CD4-positive, CD25-positive, alpha-beta regulatory T cell (primary cell): ENCODE results near the gene GSDMA. TPM values are rescaled to one million over a fixed set of nuclear protein-coding genes. Genes with fewer than 3 reads are reported as not detected.
A peak's percentile ranks its signal among the peaks of the same experiment; 100 is the strongest.

ENCODE experiments used
- ATAC-seq, 2 donors: fragments of 150-1000 bp; cut with Tn5 transposase; one replicate each; pipeline ENCODE4 v1.10.0; 2021; ENCODE audit warnings: low read depth in 2 of 2, moderate number of reproducible peaks in 2 of 2, moderate library complexity in 1 of 2
- DNase-seq, 3 donors: peaks; one replicate each; pipeline versions ENCODE4 v3.0.0 to v3.0.0-alpha.2; 2012 to 2022; ENCODE audit warnings: mixed read lengths in 1 of 3
- H3K27ac ChIP-seq: one replicate; pipeline ENCODE4 v1.7.0; 2013; ENCODE audit warnings: mild to moderate bottlenecking, low read length; ENCODE audit not compliant: insufficient read depth, poor library complexity, severe bottlenecking
- H3K27me3 ChIP-seq: one replicate; pipeline ENCODE4 v1.7.0; 2013; ENCODE audit warnings: low read length; ENCODE audit not compliant: control insufficient read depth, insufficient read depth
- H3K36me3 ChIP-seq: one replicate; pipeline ENCODE4 v1.7.0; 2013; ENCODE audit warnings: mild to moderate bottlenecking, low read length, moderate library complexity; ENCODE audit not compliant: control insufficient read depth, insufficient read depth
- H3K4me1 ChIP-seq: 2 replicates; pipeline ENCODE4 v1.7.0; 2013; ENCODE audit warnings: mild to moderate bottlenecking, low read length; ENCODE audit not compliant: insufficient read depth, control insufficient read depth, poor library complexity, severe bottlenecking
- H3K4me3 ChIP-seq: one replicate; pipeline ENCODE4 v1.7.0; 2013; ENCODE audit warnings: low read depth, mild to moderate bottlenecking, low read length, moderate library complexity
- H3K9me3 ChIP-seq, 2 experiments: 1 replicate in 1 of 2; 2 replicates in 1 of 2; pipeline ENCODE4 v1.7.0; 2013; ENCODE audit warnings: low read length in 2 of 2, mild to moderate bottlenecking in 1 of 2, moderate library complexity in 1 of 2; ENCODE audit not compliant: control insufficient read depth in 2 of 2
- H3K27ac Mint-ChIP-seq, 3 donors: one replicate each; pipeline ENCODE4 v1.8.0; 2020 to 2022; ENCODE audit warnings: mild to moderate bottlenecking in 3 of 3, mixed read lengths in 3 of 3, moderate library complexity in 2 of 3
- H3K27me3 Mint-ChIP-seq: one replicate; pipeline ENCODE4 v1.8.0; 2022; ENCODE audit warnings: mild to moderate bottlenecking, mixed read lengths
- H3K36me3 Mint-ChIP-seq: one replicate; pipeline ENCODE4 v1.8.0; 2020; ENCODE audit warnings: mixed read lengths
- H3K4me1 Mint-ChIP-seq, 4 donors: one replicate each; pipeline ENCODE4 v1.8.0; 2020 to 2022; ENCODE audit warnings: mixed read lengths in 4 of 4, mild to moderate bottlenecking in 1 of 4
- H3K4me3 Mint-ChIP-seq, 4 donors: one replicate each; pipeline ENCODE4 v1.8.0; 2020 to 2022; ENCODE audit warnings: mild to moderate bottlenecking in 4 of 4, mixed read lengths in 4 of 4, moderate library complexity in 3 of 4
- H3K9me3 Mint-ChIP-seq, 7 donors: one replicate each; pipeline ENCODE4 v1.8.0; 2020 to 2022; ENCODE audit warnings: mixed read lengths in 7 of 7, mild to moderate bottlenecking in 3 of 7, moderate library complexity in 2 of 7
- polyA plus RNA-seq, 4 donors: library from polyadenylated mRNA; unstranded; fragments of 300-500 nt; fragmentation: Illumina TruSeq; gene quantifications; one replicate each; pipeline ENCODE4 v1.2.3, GENCODE V29; 2021
- total RNA-seq: library from RNA; stranded (reverse); gene quantifications from one replicate; pipeline ENCODE4 v1.2.3, GENCODE V29; 2022

The GSDMA gene
- total and polyA plus RNA-seq, 5 donors from 2014 or later = 1.1 to 2.8 (median 2.1) TPM

DNA sequence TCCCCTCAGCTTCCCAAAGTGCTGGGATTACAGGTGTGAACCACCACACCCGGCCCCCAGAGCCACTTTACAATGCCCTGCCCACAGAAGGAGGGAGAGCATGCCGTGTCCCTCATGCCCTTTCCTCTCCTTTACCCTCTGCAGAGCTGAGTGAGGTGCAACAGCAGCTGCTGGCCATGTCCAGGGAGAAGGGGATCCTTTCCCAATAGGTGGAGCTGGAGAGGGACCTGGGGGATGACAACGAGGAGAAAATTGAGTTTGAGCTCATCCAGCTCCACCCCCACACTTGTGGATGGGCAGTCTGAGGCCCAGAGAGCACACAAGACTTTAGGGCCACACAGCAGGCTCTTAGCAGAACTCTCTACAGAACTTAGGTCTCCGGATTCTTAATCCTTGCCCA, 7.9 kb upstream of the GSDMA start:
- no peaks in the 10 kb centered on the region for H3K36me3 Mint-ChIP-seq
- Histone ChIP-seq H3K9me3 (no peaks in the 10 kb centered on the region), H3K36me3 (no peaks in the 10 kb centered on the region), H3K4me1 (peaks cover 19% of the 10 kb centered on the region), H3K27ac (no peak overlapping the region), H3K4me3 (no peak overlapping the region), H3K27me3 (no peaks in the 10 kb centered on the region)
- H3K4me1 Mint-ChIP-seq = peaks cover 5 to 26% (median 13%) of the 10 kb centered on the region in 4 donors
- DNase-seq = no peak
- H3K27ac Mint-ChIP-seq = peak overlapping the region in 1 of 3 donors; percentile 59
- peak overlapping the region in 1 of 4 donors; percentile 43 for H3K4me3 Mint-ChIP-seq
- peaks cover 4% of the 10 kb centered on the region for H3K27me3 Mint-ChIP-seq
- no peaks in the 10 kb centered on the region for H3K9me3 Mint-ChIP-seq
- no peak for ATAC-seq

- H3K4me1 Mint-ChIP-seq = peaks cover 5 to 28% (median 12%) of the 10 kb centered on the region in 4 donors
- Histone ChIP-seq H3K4me3 (no peak overlapping the region), H3K36me3 (no peaks in the 10 kb centered on the region), H3K27me3 (no peaks in the 10 kb centered on the region), H3K4me1 (peaks cover 19% of the 10 kb centered on the region), H3K27ac (no peak overlapping the region), H3K9me3 (no peaks in the 10 kb centered on the region)
- ATAC-seq = no peak
- no peak for DNase-seq
- peak overlapping the region in 1 of 4 donors; percentile 28 for H3K4me3 Mint-ChIP-seq
- no peaks in the 10 kb centered on the region for H3K36me3 Mint-ChIP-seq
- peak overlapping the region in 1 of 3 donors; percentile 72 for H3K27ac Mint-ChIP-seq
- H3K27me3 Mint-ChIP-seq = peaks cover under 1% of the 10 kb centered on the region
- H3K9me3 Mint-ChIP-seq = no peaks in the 10 kb centered on the region
These were observed 7.0 kb upstream of the GSDMA start for GRCh38 chr17:39955726-39956225.

DNA sequence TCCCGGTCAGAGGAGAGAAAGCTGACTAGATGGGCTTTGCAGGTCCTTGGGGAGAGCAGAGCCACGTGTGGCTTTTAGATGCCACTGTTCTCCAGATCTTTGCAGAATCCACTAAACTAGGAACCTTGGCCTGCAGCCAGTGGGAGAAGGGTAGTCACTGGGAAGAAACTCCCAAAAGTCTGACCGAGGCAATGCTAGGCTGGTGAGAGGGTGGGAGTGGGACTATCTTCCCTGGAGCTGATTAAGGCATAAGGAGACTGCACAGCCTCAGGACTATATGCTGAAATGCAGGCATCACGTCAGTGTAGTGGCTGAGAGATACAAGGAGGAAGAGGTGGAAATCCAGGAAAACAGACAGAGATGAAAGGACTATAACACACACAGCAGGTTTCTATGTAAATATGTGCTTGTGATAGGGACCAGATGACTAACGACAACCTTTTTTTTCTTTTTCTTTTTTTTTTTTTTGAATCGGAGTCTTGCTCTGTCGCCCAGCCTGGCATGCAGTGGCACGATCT, 2.2 kb upstream of the GSDMA start:
- no peak overlapping the region for H3K4me3 ChIP-seq
- H3K36me3 ChIP-seq = no peaks in the 10 kb centered on the region
- no peaks in the 10 kb centered on the region for H3K9me3 ChIP-seq
- ATAC-seq = no peak
- H3K27me3 Mint-ChIP-seq = peaks cover 5% of the 10 kb centered on the region
- peak overlapping the region in 2 of 4 donors; percentile 30 to 71 for H3K4me3 Mint-ChIP-seq
- peaks cover 10 to 41% (median 26%) of the 10 kb centered on the region in 4 donors for H3K4me1 Mint-ChIP-seq
- no peaks in the 10 kb centered on the region for H3K27me3 ChIP-seq
- no peak overlapping the region for H3K27ac Mint-ChIP-seq
- H3K36me3 Mint-ChIP-seq = no peaks in the 10 kb centered on the region
- peaks cover 23% of the 10 kb centered on the region for H3K4me1 ChIP-seq
- H3K27ac ChIP-seq = no peak overlapping the region
- no peak for DNase-seq
- H3K9me3 Mint-ChIP-seq = no peaks in the 10 kb centered on the region

DNA sequence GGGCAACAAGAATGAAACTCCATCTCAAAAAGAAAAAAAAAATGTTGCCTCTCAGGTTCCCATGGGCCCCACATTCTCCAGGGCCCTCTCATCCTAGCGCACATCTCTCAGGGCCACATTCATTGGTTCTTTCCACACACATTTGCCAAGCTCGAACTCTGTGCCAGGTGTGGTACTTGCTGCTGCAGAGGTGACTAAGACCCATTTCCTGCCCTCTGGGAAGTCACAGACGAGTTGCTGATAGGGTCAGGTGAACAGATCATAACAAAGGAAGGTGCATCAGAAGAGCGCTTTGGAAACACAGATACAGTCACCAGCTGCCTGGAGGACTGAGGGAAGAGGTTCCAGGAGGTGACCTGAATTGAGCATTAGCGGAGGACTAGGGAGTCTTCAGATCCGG, 1.0 kb downstream of the GSDMA start:
- DNase-seq = peak in 1 of 3 donors; percentile 84
- peak overlapping the region; percentile 70 to 99 (median 87) for H3K27ac Mint-ChIP-seq

GRCh38 chr17:39965017-39965699, 2.4 kb downstream of the GSDMA start:
- no peak overlapping the region for H3K27ac ChIP-seq
- H3K9me3 ChIP-seq = no peaks in the 10 kb centered on the region
- peaks cover 5 to 39% (median 23%) of the 10 kb centered on the region in 4 donors for H3K4me1 Mint-ChIP-seq
- H3K9me3 Mint-ChIP-seq = peaks cover 0 to 3% (median 0%) of the 10 kb centered on the region in 7 donors
- peaks cover 3% of the 10 kb centered on the region for H3K36me3 Mint-ChIP-seq
- H3K27ac Mint-ChIP-seq = peak overlapping the region in 2 of 3 donors; percentile 67 to 82
- H3K4me3 Mint-ChIP-seq = no peak overlapping the region
- no peaks in the 10 kb centered on the region for H3K27me3 ChIP-seq
- H3K36me3 ChIP-seq = no peaks in the 10 kb centered on the region
- ATAC-seq = no peak
- peaks cover 17% of the 10 kb centered on the region for H3K4me1 ChIP-seq
- DNase-seq = no peak
- H3K4me3 ChIP-seq = no peak overlapping the region
- peaks cover 17% of the 10 kb centered on the region for H3K27me3 Mint-ChIP-seq

More for the DNA sequence above, 1.0 kb downstream of the GSDMA start:
- Histone ChIP-seq H3K4me3 (no peak overlapping the region), H3K4me1 (peaks cover 22% of the 10 kb centered on the region), H3K9me3 (no peaks in the 10 kb centered on the region), H3K36me3 (no peaks in the 10 kb centered on the region), H3K27ac (peak overlapping the region; percentile 39), H3K27me3 (no peaks in the 10 kb centered on the region)
- peak overlapping the region; percentile 27 to 56 (median 46) for H3K4me3 Mint-ChIP-seq
- ATAC-seq = peak; percentile 90 to 93
- peaks cover 9 to 44% (median 27%) of the 10 kb centered on the region in 4 donors for H3K4me1 Mint-ChIP-seq
- peaks cover 9% of the 10 kb centered on the region for H3K27me3 Mint-ChIP-seq
- peaks cover 3% of the 10 kb centered on the region for H3K36me3 Mint-ChIP-seq
- peaks cover 0 to 3% (median 0%) of the 10 kb centered on the region in 7 donors for H3K9me3 Mint-ChIP-seq

- no peak overlapping the region for H3K27ac ChIP-seq
- no peak for DNase-seq
- no peak for ATAC-seq
- Mint-ChIP-seq H3K4me3 (no peak overlapping the region), H3K9me3 (peaks cover 0 to 3% (median 0%) of the 10 kb centered on the region in 7 donors), H3K27ac (peak overlapping the region in 2 of 3 donors; percentile 60 to 61), H3K4me1 (peaks cover 5 to 27% (median 20%) of the 10 kb centered on the region in 4 donors), H3K36me3 (peaks cover 18% of the 10 kb centered on the region), H3K27me3 (peaks cover 24% of the 10 kb centered on the region)
- H3K9me3 ChIP-seq = no peaks in the 10 kb centered on the region
- H3K27me3 ChIP-seq = no peaks in the 10 kb centered on the region
- no peaks in the 10 kb centered on the region for H3K36me3 ChIP-seq
- H3K4me1 ChIP-seq = peaks cover 17% of the 10 kb centered on the region
- no peak overlapping the region for H3K4me3 ChIP-seq
These were observed 4.0 kb downstream of the GSDMA start for GRCh38 chr17:39966771-39967170.

- Histone ChIP-seq H3K27ac (no peak overlapping the region), H3K4me3 (no peak overlapping the region), H3K27me3 (no peaks in the 10 kb centered on the region), H3K4me1 (peaks cover 3% of the 10 kb centered on the region), H3K9me3 (no peaks in the 10 kb centered on the region), H3K36me3 (no peaks in the 10 kb centered on the region)
- DNase-seq = no peak
- H3K9me3 Mint-ChIP-seq = peaks cover 0 to 3% (median 0%) of the 10 kb centered on the region in 7 donors
- peaks cover 4 to 8% (median 7%) of the 10 kb centered on the region in 4 donors for H3K4me1 Mint-ChIP-seq
- H3K27ac Mint-ChIP-seq = no peak overlapping the region
- no peak for ATAC-seq
- H3K27me3 Mint-ChIP-seq = peaks cover 38% of the 10 kb centered on the region
- peaks cover 18% of the 10 kb centered on the region for H3K36me3 Mint-ChIP-seq
- H3K4me3 Mint-ChIP-seq = no peak overlapping the region
These were observed 6.0 kb downstream of the GSDMA start for GRCh38 chr17:39968761-39969160.
